Left renal cortex interstitium (tissue), 4 donors: ENCODE results near the gene PDXDC1. TPM values are rescaled to one million over a fixed set of nuclear protein-coding genes. Genes with fewer than 3 reads are reported as not detected.
"Not testable (repeated sequence)": the region's sequence is repeated elsewhere in the genome, so short reads cannot be mapped to it uniquely, and the experiment has no call there.

ENCODE experiments used
- DNase-seq, 4 donors: peaks; one replicate each; pipeline ENCODE4 v3.0.0-alpha.2; 2013; ENCODE audit warnings: low read depth in 4 of 4, low spot score in 2 of 4, missing footprints in 1 of 4
- polyA plus RNA-seq, 4 donors: library from polyadenylated mRNA; unstranded; fragments of 120-200 nt; gene quantifications; one replicate each; pipeline ENCODE4 v1.2.1, GENCODE V29; 2013; ENCODE audit not compliant: insufficient read length in 4 of 4

The PDXDC1 gene
- polyA plus RNA-seq, 4 donors, result 86.6 to 140 (median 94.6) TPM

DNA sequence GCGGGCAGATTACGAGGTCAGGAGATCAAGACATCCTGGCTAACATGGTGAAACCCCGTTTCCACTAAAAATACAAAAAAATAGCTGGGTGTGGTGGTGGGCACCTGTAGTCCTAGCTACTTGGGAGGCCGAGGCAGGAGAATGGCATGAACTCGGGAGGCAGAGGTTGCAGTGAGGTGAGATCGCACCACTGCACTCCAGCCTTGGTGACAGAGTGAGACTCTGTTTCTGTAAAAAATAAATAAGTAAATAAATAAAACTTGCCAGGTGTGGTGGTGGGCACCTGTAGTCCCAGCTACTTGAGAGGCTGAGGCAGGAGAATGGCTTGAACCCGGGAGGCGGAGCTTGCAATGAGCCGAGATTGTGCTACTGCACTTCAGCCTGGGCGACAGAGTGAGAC lies 38.1 kb downstream of the PDXDC1 start:
- DNase-seq, result not testable (repeated sequence)

DNA sequence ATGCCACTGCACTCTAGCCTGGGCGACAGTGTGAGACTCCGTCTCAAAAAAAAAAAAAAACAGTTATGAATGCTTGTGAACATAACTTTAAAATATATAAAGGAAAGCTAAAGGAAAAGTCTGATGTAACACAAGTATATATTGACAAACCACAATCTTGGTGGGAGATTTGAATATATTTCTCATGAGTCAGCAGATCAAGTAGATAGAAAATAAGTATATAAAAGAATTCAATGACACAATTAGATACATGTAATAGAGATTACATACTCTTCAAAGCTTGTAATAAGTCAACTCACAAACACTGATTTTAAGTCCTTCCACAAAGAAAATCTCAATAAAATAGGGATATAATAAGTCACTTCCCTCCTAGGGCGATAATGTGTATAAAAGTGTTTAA lies 40.8 kb downstream of the PDXDC1 start:
- DNase-seq, result not testable (repeated sequence)

DNA sequence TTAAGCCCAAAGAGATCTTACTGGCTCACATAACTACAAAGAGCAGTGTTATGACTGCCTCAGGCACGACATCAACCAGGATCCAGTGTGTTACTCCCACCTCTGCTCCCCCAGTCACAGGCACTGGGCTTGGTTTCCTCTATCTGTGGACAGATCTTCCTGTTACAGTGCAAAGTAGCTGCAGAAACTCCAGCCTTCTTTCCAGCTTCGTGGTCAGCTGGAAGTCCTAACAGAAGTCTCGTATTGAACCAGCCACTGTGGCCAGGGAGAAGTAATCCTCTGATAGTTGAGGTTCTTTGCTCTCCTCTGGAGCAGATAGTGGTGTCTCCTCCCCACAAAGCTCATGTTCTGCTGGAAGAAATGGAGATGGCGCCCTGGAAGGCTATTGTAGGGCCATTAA lies 41.5 kb downstream of the PDXDC1 start:
- DNase-seq, result not testable (repeated sequence)

DNA sequence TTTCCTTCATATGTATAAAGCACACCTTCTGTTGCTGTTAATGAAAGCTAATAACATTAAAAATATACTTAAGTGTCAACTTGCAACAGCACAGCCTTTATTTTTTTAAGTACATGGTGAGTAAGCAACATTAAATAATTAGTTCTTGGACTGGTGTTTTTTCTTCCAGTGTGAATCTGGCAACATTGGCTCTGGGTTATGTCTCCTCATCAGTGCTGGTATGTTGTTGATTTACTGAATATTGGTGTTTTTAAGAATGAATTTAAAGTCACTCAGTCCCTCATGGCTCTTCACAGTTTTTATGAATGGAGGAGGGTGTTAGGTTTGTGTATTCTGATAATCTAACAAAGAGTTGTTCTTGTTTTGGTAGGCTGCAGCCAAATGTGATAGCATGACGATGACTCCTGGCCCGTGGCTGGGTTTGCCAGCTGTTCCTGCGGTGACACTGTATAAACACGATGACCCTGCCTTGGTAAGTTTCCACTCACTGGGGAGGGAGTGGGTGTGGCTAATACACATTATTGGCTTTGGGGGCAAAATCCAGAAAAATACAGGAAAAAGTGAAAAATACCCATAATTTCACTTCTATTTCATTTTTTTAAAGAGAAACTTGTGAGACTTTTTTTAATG lies 42.2 kb downstream of the PDXDC1 start:
- not testable (repeated sequence) for DNase-seq

DNA sequence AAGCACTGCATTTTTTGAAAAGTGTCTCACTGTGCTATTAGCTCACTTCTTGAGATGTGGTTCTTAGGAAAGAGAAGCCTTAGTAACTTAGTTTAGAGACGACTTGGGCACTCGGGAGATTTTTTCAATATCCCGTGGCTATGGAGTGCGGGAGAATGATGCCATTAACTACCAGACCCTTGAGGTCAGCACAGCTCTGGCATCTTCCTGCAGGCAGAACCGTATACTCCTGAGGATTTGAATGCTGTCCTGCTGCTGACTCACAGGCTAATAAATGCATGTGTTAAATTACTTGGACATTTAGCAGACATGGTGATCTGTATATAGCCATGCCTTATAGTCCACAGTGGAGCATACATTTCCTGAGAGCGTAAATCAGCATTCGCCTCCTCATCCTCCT lies 46.6 kb downstream of the PDXDC1 start:
- not testable (repeated sequence) for DNase-seq

DNA sequence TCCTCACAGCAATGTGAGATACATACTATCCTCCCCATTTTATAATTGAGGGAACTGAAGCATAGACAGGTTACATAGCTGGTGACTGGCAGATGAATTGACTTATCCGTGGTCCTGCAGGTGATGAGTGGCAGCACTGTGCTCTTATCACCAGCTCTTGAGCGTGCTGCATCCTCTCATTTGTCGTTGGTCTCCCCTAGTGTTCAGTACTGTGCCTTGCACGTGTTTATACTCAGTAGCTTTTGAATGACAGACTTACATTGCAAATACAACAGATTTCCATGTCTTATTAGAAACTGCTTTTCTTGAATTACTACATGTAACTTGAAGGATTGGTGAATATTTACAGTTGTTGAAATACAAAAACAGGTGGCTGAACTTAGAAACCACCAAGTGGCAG lies 47.4 kb downstream of the PDXDC1 start:
- not testable (repeated sequence) for DNase-seq

DNA sequence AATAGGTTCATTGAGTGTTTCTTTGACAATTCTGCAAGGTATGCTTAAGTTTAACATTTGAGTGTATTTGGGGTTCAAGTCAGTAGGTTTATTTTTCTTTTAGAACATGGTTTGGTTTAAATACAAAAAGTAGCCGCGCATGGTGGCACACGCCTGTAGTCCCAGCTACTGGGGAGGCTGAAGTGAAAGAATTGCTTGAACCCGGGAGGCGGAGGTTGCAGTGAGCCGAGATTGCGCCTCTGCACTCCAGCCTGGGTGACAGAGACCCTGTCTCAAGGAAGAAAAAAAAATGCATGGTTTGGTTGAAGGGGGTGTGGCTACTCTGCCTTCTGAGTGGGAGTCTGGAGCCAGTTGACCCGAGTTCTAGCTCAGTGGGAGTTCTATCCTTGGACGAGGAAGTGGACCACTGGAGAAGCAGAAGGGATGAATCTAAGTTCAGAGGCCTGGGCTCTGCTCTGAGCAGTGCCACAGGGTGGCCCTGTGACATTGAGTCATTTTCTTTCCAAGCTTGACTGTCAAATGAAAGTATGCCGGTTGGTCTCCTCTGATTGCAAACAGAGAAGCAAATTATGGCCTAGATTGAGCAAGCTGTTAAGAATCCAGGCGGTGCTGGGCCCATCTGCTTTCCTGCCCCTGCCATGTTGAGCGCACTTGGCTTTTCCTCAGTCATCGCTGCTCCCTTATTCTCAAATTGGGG lies 48.7 kb downstream of the PDXDC1 start:
- not testable (repeated sequence) for DNase-seq

DNA sequence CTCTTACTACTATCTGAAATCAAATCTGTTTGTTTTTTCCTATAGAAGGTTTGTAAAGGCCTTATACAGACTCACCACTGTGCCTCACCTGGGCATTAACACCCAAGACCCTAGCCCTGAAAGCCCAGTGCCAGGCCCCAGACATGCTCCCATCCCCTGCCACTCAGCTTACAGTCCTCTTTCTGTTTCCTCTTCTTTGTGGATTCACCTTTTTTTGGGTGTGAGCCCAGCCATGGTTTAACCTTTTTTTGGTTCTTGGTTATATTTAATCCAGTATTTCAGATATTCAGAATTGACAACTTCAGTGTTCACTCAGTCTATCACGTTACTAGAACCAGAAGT lies 50.0 kb downstream of the PDXDC1 start:
- not testable (repeated sequence) for DNase-seq

DNA sequence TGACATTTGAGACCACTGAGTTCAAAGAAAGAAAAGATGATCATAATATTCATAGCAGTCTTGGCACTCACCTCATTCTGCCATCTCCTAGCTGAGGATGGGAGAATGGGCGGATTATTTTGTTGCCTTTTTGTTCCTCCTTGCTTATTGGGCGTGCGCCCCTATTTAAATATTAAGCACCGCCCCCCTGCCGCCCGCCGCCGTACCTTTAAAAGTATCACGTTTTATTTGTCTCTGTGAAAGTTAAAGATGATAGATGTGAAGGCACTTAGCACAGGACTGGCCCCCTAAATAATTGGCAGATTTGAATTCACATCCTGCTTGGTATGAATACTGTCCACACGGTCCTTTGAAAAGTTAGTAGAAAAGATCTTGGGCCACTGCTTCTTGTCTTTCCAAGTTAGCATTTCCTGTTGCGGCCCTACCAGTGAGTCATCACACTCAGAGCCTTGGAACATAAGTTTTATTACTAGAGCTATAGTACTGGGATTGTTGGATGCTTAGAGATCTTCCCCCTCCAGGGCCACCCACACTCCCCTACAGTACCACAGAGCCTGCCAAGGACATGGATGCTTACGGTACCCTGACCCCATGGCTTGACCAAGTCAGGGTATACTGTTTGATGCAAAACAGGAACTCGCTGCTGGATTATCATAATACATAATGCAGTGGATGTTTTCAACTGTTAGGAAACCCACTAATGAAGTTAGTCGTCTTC lies 50.6 kb downstream of the PDXDC1 start:
- DNase-seq, result not testable (repeated sequence)

DNA sequence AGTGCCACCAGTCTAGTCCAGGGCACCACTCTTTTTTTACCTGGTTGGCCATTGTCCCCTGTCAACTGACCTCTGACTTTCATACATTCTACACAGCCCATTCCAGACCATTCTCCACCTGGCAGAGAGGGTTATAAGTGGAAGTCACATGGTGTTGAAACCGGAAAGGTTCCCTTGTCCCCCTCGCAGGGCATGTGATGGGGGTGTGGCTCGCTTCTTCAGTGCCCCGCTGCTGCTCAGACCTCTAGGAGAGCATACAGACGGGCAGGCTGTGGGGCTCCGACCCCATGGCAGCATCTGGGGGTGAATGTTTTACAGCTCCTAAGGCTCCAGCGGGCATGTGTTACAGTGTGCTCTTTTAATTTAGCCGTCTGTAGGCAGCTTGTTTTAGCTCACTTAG lies 52.2 kb downstream of the PDXDC1 start:
- not testable (repeated sequence) for DNase-seq

DNA sequence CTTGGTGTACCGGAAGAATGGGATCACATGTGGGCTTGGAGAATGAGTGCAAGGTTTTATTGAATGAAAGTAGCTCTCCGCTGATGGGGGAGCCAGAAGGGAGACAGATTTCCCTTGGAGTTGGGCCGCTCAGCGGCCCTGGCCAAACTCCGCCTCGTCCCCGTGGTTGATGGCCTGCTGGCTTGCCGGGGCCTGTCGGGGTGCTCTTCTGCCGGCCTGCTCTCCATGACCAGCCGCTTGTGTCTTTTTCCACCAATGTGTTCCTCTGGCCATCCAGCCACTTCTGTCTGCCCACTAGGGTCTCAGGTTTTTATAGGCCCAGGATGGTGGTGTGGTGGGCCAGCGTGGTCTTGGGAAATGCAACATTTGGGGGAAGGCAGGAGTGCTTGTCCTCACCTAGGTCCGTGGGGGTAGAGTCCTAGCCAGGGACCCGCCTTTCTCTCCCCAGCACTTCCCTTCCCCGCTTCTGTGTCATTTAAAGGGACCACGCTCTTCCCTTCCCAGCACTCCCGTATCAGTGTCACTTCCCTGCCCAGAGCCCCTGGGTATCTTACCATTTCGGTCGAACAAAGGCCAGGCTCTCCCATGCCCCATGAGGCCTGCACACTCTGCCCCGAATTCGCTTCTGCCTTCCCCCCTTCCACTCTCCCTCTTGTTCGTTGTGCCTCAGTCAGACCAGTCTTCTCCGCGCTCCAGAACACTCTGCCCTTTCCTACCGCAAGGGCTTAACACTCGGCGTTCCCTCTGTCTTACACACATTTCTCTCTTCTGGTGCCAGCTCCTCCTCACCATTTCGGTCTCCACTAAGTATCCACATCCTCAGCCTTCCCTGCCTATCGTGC lies 52.9 kb downstream of the PDXDC1 start:
- not testable (repeated sequence) for DNase-seq

DNA sequence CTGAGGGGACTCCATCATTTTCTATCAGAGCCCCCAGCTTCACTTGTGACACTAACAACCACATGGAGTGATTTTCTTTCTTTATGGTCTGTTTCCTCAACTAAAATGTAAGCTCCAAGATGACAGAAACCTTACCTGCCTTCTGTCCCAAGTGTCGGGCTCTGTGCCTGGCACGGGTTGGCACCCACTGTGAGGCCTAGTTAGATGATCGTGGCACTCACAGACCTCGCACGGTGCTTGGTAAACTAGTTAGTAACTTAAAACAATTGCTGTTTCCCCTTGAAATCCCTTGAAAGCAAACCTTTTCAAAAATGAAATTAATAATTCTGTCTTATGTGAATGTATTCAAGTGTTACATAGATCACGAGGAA lies 53.5 kb downstream of the PDXDC1 start:
- DNase-seq, result not testable (repeated sequence)

DNA sequence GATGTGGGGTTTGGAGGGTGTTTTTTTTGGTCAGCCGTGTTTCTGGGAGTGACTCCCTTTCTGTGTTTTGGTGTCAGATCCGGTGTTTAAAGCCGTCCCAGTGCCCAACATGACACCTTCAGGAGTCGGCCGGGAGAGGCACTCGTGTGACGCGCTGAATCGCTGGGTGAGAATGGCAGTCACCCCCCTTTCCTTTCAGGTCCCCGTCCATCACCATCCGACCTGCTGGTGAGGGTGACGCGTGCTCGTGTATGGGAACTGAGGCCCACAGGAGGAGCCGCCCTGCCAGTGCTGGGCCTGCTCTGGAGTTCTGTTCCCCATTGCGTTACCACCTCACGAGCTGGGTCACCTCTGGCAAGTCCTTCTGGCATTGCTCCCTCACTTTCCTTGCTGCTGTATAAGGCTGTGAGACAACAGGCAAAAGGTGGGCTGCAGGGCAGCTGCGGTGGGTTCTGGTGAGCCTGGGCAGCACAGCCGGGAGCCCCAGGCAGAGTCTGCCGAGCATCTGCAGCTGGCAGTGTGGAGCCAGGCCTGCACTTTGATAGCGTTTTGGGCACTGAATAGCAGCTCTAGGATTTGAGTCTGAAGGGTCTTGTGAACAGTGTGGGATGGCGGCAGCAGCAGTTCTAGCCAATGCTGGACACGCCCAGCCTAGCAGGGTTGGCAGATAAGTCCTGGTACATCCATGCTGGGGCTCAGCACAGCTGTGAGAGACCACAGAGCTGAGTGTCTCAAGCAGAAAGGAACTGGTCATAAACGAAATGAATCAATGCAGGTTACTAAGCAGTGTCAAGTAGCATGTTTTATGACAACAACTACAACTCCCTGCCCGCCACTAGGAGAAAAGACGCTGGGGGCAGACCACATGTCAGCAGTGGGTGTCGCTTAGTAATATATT lies 54.2 kb downstream of the PDXDC1 start:
- DNase-seq, result not testable (repeated sequence)

DNA sequence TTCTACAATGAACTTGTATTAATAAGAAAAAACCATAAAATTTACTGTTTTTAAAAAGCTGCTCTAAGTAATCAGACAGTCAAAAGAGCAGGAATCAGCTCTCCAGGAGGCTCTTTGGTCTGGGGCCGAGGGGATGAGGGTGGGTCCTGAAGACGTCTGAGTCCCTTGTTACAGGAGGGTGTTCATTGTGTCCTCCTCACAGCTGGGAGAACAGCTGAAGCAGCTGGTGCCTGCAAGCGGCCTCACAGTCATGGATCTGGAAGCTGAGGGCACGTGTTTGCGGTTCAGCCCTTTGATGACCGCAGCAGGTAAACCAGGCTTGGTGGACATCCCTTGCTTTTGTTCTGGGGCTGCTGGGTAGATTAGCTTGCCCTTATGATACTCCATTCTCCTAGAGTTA lies 54.9 kb downstream of the PDXDC1 start:
- not testable (repeated sequence) for DNase-seq

DNA sequence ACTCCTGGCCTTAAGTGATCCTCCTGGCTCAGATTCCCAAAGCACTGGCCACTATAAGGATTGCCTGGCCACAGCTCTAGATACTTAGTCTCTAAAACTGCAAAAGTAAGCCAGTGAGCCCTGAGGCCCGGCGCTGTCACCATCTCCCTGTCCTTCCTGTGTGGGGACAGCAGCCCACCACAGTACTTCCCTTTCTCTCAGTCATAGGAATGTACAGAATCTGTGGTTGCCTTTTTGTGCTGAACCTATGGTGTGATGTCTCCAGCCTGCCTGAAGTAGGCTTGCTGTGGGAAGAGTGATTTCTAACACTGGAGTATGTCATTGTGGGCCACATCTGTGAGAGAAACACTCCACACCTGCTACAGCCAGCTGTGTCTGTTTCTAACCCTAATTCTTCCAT lies 56.4 kb downstream of the PDXDC1 start:
- no peak for DNase-seq

DNA sequence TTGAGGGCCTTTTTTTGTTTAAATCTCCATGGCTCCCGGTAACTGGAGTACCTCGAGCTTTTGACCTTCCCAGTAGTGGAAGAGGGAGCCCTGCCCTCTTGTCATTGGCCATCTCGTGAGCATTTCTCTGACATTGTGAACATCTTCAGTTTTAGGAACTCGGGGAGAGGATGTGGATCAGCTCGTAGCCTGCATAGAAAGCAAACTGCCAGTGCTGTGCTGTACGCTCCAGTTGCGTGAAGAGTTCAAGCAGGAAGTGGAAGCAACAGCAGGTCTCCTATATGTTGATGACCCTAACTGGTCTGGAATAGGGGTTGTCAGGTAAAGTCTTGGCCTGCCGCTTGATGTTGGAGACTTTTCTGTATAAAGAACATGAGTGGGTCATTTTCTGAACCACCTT lies 56.8 kb downstream of the PDXDC1 start:
- no peak for DNase-seq

DNA sequence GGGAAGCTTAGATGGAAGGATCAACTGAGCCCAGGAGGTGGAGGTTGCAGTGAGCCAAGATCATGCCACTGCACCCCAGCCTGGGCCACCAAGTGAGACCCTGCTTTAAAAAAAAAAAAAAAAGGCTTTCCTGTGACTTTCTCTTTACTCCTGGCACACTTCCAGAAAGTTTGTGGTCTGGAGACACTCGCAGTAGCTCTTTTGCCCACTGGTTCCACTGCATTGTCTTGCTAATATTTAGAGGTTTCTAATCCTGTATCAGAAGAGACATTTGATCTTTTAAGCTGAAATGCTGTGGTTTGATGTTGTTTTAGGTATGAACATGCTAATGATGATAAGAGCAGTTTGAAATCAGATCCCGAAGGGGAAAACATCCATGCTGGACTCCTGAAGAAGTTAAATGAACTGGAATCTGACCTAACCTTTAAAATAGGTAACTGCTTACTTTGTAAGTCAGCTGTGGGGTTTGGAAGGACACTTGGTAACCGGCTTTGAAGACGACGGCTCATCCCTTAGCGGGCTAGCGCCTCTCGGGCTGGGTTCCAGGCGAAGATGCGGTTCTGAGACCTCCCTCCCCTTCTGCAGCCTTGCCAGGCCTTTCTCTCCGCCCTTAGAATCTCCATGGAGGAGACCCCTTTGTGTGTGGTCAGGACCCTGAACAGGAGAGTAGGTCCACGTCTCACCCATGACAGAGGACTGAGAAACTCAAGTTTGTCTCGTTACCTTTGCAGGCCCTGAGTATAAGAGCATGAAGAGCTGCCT lies 57.9 kb downstream of the PDXDC1 start:
- no peak for DNase-seq

DNA sequence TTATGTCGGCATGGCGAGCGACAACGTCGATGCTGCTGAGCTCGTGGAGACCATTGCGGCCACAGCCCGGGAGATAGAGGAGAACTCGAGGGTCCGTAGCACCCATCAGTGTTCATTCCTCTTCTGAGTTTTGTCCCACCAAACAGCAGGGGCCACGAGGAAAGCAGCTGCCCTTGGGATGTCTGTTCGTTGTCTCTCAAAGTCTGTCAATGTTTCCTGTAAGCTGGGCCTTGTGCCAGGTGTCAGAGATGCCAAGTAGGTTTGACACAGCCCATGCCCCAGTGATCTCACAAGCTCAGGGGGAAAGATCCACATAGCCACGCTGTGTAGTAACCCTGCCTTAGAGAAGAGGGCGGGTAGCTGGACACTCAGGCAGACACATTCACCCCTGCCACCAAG lies 58.5 kb downstream of the PDXDC1 start:
- DNase-seq, result no peak
